DMS153 treated with DMSO at 0.1 percent for 48 hours (cell line): ENCODE results near the gene TRIM21.
"Not testable (repeated sequence)": the region's sequence is repeated elsewhere in the genome, so short reads cannot be mapped to it uniquely, and the experiment has no call there.

Source experiments
- DNase-seq: peaks from one replicate; lab custom pipeline; 2025; ENCODE audit not compliant: unreplicated experiment; lab: John Stamatoyannopoulos, UW

TRIM21 gene

GRCh38 chr11:4393209-4393857 lies at the start of gene TRIM21:
TSS of gene TRIM21 (minus strand) at chr11:4393702. CDS start at chr11:4390409, 3,293 bp downstream.
- peak; percentile 45 for DNase-seq

DNA sequence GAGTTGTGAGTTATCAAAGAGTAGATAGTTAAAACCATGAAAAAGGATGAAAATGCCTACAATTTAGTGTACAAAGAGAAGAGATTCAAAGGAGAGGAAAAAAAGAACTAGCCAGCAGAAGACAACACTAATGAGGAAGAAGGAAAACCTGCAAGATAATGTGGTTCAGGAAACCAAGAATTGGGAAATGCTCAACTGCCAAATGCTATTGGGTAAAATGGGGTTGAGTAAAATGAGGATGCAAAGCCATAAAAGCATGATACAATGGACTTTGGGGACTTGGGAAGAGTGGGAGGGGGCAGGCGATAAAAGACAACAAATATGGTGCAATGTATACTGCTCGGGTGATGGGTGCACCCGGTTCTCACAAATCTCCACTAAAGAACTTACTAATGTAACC lies 48.0 kb upstream of the TRIM21 start:
- DNase-seq: no peak

- DNase-seq: no peak
Measured at GRCh38 chr11:4436411-4436810, 42.9 kb upstream of the TRIM21 start.

GRCh38 chr11:4433856-4434255 lies 40.4 kb upstream of the TRIM21 start:
- DNase-seq: no peak

GRCh38 chr11:4430051-4430450 lies 36.5 kb upstream of the TRIM21 start:
- DNase-seq: no peak

- DNase-seq: no peak
Measured at GRCh38 chr11:4418403-4418802, 24.9 kb upstream of the TRIM21 start.

- DNase-seq: no peak
Measured at GRCh38 chr11:4416816-4417215, 23.3 kb upstream of the TRIM21 start.

DNA sequence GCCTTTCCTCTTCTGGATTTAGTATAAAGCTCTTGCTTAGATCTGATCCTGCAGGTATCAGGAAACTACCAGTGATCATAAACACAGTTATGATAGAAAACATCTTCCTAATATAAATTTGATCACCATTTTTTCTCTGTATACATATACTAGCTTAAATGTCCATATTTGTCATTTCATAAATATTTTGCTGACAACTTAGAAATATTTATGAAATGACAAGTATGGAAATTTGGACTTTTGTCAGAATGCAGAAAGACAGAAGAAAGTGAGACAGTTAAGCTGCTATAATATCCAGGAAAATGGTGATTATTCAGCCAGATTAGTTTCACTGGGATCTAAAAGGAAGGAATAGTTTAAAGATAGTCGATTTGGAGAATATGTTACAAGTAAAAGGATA lies 22.8 kb upstream of the TRIM21 start:
- DNase-seq: no peak

DNA sequence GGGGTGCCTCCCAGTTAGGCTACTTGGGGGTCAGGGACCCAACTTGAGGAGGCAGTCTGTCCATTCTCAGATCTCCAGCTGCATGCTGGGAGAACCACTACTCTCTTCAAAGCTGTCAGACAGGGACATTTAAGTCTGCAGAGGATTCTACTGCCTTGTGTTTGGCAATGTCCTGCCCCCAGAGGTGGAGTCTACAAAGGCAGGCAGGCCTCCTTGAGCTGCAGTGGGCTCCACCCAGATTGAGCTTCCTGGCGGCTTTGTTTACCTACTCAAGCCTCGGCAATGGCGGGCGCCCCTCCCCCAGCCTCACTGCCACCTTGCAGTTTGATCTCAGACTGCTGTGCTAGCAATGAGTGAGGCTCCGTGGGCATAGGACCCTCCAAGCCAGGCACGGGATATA lies 12.7 kb upstream of the TRIM21 start:
- not testable (repeated sequence) for DNase-seq

GRCh38 chr11:4393858-4394223 lies 339 bp upstream of the TRIM21 start:
- DNase-seq: no peak

DNA sequence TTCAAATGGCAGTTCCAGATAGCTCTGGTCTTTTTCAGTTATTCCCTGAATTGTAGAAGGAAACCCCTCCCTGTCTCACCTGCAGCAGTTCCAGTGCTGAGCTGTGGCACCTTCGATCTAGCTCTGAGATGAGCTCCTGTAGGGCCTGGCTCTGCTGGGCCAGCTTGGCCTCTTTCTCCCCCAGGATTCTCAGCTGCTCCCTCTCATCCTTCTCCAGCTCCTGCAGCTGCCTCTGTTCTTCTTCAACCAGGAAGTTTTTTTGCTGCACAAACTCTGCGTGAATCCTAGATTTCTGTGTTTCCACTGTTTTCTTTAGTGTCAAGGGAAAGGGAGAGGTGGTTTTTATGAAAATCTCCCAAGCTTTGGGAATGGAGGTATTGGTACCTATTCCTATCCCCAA lies 5.3 kb downstream of the TRIM21 start:
- DNase-seq: no peak

DNA sequence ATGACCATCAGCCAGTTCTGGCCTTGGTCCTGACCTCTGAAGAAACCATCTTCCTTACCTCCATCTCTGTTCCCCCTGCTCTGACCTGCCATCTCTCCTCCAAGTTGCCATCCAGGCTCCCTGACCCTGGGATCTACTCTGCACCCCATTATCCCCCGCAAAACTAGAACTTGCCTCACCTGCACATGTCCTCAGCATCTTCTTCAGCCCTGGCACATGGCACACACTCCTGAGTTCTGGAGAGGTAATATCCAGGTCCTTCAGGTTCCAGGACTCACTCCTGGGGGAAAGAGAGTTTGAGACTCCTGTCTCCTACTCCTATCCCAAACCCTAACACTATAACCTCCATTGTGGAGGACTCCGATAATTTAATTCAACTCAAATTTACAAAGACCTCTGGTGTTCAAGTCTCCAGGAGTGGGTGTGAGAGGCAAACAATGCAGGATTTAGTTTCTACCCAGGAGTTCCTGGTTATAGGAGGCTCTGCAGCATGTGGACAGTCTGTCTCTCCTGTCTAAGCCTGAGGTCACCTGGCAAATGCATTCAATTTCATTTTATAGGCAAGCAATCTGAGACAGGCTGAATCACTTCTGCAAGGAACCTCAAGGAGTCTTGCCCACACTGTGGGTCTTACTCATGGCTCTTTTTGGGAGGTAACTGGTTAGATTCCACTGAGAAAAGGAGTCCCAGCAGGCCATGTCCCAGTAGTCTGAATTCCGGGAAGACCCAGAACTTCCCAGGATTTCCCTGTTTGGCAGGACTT lies 7.3 kb downstream of the TRIM21 start:
- no peak for DNase-seq

DNA sequence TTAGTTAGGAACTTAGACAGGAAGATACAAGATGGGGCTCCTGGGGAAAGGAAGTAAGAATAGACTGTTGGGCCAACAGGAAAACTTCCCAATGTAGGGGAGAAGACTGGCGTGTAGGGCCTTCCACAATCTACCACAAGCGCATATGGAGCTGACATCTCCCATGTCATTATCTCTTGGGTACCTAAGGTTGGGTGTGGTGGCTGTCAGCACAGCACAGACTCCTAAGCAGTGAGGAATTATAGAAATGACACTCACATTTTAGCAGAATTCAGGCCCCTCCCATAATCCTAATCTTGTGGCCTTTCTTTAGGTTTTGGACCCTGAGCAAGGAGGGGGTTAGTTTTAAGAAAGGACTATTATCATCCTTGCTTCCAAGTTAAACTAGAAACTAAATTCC lies 11.6 kb downstream of the TRIM21 start:
- no peak for DNase-seq

GRCh38 chr11:4375431-4376140 lies 17.9 kb downstream of the TRIM21 start:
- no peak for DNase-seq

DNA sequence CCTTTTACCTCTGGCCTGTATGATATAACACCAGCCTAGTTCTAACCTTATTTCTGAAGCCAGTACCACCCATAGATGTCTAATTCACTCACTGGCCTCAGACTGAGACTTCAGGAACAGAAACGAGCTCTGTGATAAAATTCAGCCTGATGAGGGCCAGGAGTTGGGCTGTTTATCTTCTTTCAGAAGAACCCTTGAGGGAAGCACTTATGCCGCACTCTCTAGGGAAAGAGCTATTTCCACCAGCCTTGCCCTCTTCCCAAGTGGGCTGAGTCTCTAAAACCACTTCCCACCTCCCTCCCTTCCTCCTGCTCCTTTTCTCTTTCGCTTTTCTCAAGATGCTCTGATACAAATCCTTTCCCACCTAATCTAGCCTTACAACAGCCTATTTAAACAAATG lies 23.3 kb downstream of the TRIM21 start:
- DNase-seq: no peak

GRCh38 chr11:4368286-4368685 lies 25.2 kb downstream of the TRIM21 start, which contains the start of gene OR52B4:
TSS of gene OR52B4 (minus strand) at chr11:4368386. CDS start at chr11:4368295, 91 bp downstream.
- no peak for DNase-seq

DNA sequence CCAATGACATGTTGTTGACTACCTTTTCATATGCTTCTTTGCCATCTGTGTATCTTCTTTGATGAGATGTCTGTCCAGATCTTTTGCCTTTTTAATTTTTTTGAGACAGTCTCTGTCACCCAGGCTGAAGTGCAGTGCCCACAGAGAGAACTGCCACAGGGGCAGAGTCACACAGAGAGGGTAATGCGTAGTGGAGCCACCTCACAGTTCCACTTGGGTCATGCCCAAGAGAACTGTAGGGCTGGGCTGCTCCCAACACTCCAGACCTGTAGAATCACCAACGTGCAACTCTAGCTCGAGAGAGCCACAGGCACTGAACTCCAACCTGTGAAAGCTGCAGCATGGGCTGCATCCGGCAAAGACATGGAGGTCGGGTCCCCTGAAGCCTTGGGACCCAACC lies 45.4 kb downstream of the TRIM21 start:
- DNase-seq: not testable (repeated sequence)

- not testable (repeated sequence) for DNase-seq
Measured at GRCh38 chr11:4345366-4345765, 48.1 kb downstream of the TRIM21 start.
